T47D (cell line): ENCODE measurements around the gene IP6K3.

Experiments used
- DNase-seq, 2 experiments: peaks; one replicate each; pipeline versions ENCODE4 v3.0.0 to v3.0.0-alpha.2; 2011 to 2012; ENCODE audit warnings: low read depth in 1 of 2, low spot score in 1 of 2
- JUND ChIP-seq: IDR thresholded peaks from 2 replicates; pipeline ENCODE4 v1.6.1; 2012; ENCODE audit warnings: low read depth
- in situ Hi-C: cut with HindIII; loops from 2 replicates; pipeline ENCODE4 v1.10.0; 2016; ENCODE audit warnings: low sequenced_read_pairs, low pct_unique_long_range_greater_than_20kb

Gene IP6K3

GRCh38 chr6:33746651-33747100 is at the start of gene IP6K3:
Gene IP6K3, minus strand, starts transcription at chr6:33746905. Its CDS starts 11,429 bp downstream, at chr6:33735476.
- in situ Hi-C loops: no loop called here
- no peak for TF ChIP-seq JUND
- DNase-seq: no peak

GRCh38 chr6:33794910-33795623 is 48.4 kb upstream of the IP6K3 start:
- in situ Hi-C loops: no loop called here
- no peak for TF ChIP-seq JUND
- DNase-seq: peak in 1 of 2 experiments; percentile 28

GRCh38 chr6:33792981-33793380 is 46.3 kb upstream of the IP6K3 start:
- TF ChIP-seq JUND: no peak
- DNase-seq: no peak
- in situ Hi-C loops: no loop called here

- in situ Hi-C loops: no loop called here
- TF ChIP-seq JUND: no peak
- no peak for DNase-seq
Observed at GRCh38 chr6:33791620-33792019, 44.9 kb upstream of the IP6K3 start.

- no peak for DNase-seq
- in situ Hi-C loops: no loop called here
- no peak for TF ChIP-seq JUND
Observed at GRCh38 chr6:33790910-33791309, 44.2 kb upstream of the IP6K3 start.

- DNase-seq: no peak
Observed at GRCh38 chr6:33790379-33790778, 43.7 kb upstream of the IP6K3 start.

GRCh38 chr6:33789550-33789895 is 42.8 kb upstream of the IP6K3 start:
- in situ Hi-C loops: no loop called here
- no peak for TF ChIP-seq JUND
- no peak for DNase-seq

More at GRCh38 chr6:33790379-33790778, 43.7 kb upstream of the IP6K3 start:
- no peak for TF ChIP-seq JUND
- in situ Hi-C loops: no loop called here

- in situ Hi-C loops: no loop called here
- DNase-seq: peak; percentile 90 to 95
- TF ChIP-seq JUND: no peak
Observed at GRCh38 chr6:33788694-33789549, 42.2 kb upstream of the IP6K3 start, which contains the start of gene LEMD2. Gene LEMD2, minus strand, starts transcription at chr6:33789130. Its CDS starts 14 bp downstream, at chr6:33789116.

- no peak for TF ChIP-seq JUND
- peak; percentile 51 to 56 for DNase-seq
- in situ Hi-C loops: no loop called here
Observed at GRCh38 chr6:33787954-33788693, 41.4 kb upstream of the IP6K3 start.

- no peak for TF ChIP-seq JUND
- in situ Hi-C loops: no loop called here
- no peak for DNase-seq
Observed at GRCh38 chr6:33787346-33787953, 40.7 kb upstream of the IP6K3 start.

- no peak for TF ChIP-seq JUND
- in situ Hi-C loops: no loop called here
- DNase-seq: no peak
Observed at GRCh38 chr6:33786736-33787135, 40.0 kb upstream of the IP6K3 start.

- in situ Hi-C loops: no loop called here
- TF ChIP-seq JUND: no peak
- no peak for DNase-seq
Observed at GRCh38 chr6:33785778-33786177, 39.1 kb upstream of the IP6K3 start.
